GM12873 (cell line): ENCODE measurements around the gene SDK1.

Experiments used
- CTCF ChIP-seq: IDR thresholded peaks from 2 replicates; pipeline ENCODE4 v1.5.1; 2012; ENCODE audit warnings: low read depth, mild to moderate bottlenecking, moderate library complexity, low read length, control low read depth; ENCODE audit not compliant: insufficient read depth; ENCODE audit errors: missing control alignments

Gene SDK1

GRCh38 chr7:3280445-3280844, 20.6 kb upstream of the SDK1 start:
- TF ChIP-seq CTCF: no peak

GRCh38 chr7:3280946-3281656, 20.0 kb upstream of the SDK1 start:
- TF ChIP-seq CTCF: no peak

GRCh38 chr7:3282457-3282856, 18.6 kb upstream of the SDK1 start:
- TF ChIP-seq CTCF: no peak

GRCh38 chr7:3283130-3283704, 17.8 kb upstream of the SDK1 start:
- TF ChIP-seq CTCF: no peak

- no peak for TF ChIP-seq CTCF
Measured at GRCh38 chr7:3285652-3286051, 15.4 kb upstream of the SDK1 start.

- TF ChIP-seq CTCF: no peak
Measured at GRCh38 chr7:3289996-3290395, 11.1 kb upstream of the SDK1 start.

GRCh38 chr7:3292694-3293093, 8.4 kb upstream of the SDK1 start:
- TF ChIP-seq CTCF: no peak
